Fibroblast of lung (primary cell): ENCODE results near the gene C17orf107. TPM values are rescaled to one million over a fixed set of nuclear protein-coding genes. Genes with fewer than 3 reads are reported as not detected.
A peak's percentile ranks its signal among the peaks of the same experiment; 100 is the strongest.

ENCODE experiments used
- DNase-seq, 2 donors: peaks; one replicate each; pipeline versions ENCODE4 v3.0.0 to v3.0.0-alpha.2; 2010; ENCODE audit warnings: low read depth in 2 of 2
- H2AFZ ChIP-seq: 2 replicates; pipeline ENCODE4 v1.5.1; 2012; ENCODE audit warnings: low read length, control low read depth, inconsistent platforms
- H3K27ac ChIP-seq: 2 replicates; pipeline ENCODE4 v1.5.1; 2011; ENCODE audit warnings: low read length, control low read depth; ENCODE audit not compliant: insufficient read depth
- H3K27me3 ChIP-seq: 2 replicates; pipeline ENCODE4 v1.5.1; 2011; ENCODE audit warnings: mild to moderate bottlenecking, low read length; ENCODE audit not compliant: control insufficient read depth, insufficient read depth
- H3K36me3 ChIP-seq: 2 replicates; pipeline ENCODE4 v1.5.1; 2011; ENCODE audit warnings: low read length; ENCODE audit not compliant: control insufficient read depth, insufficient read depth
- H3K4me1 ChIP-seq: 2 replicates; pipeline ENCODE4 v1.5.1; 2011; ENCODE audit warnings: low read length; ENCODE audit not compliant: control insufficient read depth, insufficient read depth; ENCODE audit errors: extremely low read depth
- H3K4me2 ChIP-seq: 2 replicates; pipeline ENCODE4 v1.5.1; 2011; ENCODE audit warnings: low read length, control low read depth; ENCODE audit not compliant: insufficient read depth; ENCODE audit errors: extremely low read depth
- H3K4me3 ChIP-seq, 4 experiments: fragments of 200-600 bp in 1 of 4; sonication (generic) in 1 of 4; replicated peaks in 1 of 4; 2 replicates each; pipeline ENCODE4 v1.5.1; 2011 to 2016; ENCODE audit warnings: low read length in 4 of 4, low read depth in 3 of 4, mild to moderate bottlenecking in 3 of 4, control low read depth in 2 of 4, inconsistent platforms in 1 of 4, mixed read lengths in 1 of 4; ENCODE audit not compliant: insufficient read depth in 1 of 4; ENCODE audit errors: control extremely low read depth in 1 of 4
- H3K79me2 ChIP-seq: 2 replicates; pipeline ENCODE4 v1.5.1; 2012; ENCODE audit warnings: mild to moderate bottlenecking, low read length, inconsistent platforms; ENCODE audit not compliant: control insufficient read depth, insufficient read depth
- H3K9ac ChIP-seq: 2 replicates; pipeline ENCODE4 v1.5.1; 2011; ENCODE audit warnings: mild to moderate bottlenecking, low read length, control low read depth; ENCODE audit not compliant: insufficient read depth
- H3K9me3 ChIP-seq: 2 replicates; pipeline ENCODE4 v1.5.1; 2012; ENCODE audit warnings: low read depth, low read length; ENCODE audit not compliant: control insufficient read depth, insufficient read depth
- H4K20me1 ChIP-seq: 2 replicates; pipeline ENCODE4 v1.5.1; 2011; ENCODE audit warnings: low read length; ENCODE audit not compliant: control insufficient read depth, insufficient read depth; ENCODE audit errors: extremely low read depth
- EZH2 ChIP-seq: IDR thresholded peaks from 2 replicates; pipeline ENCODE4 v1.5.1; 2012; ENCODE audit warnings: low read length, control low read depth, mild to moderate bottlenecking; ENCODE audit errors: missing control alignments
- polyA plus RNA-seq, 2 donors: library from polyadenylated mRNA; depleted of rRNA in 1 of 2; stranded (reverse) in 1 of 2; unstranded in 1 of 2; fragments of >200 nt; gene quantifications; 2 replicates each; pipeline ENCODE4 v1.2.1, GENCODE V29; 2011 to 2012; ENCODE audit warnings: missing spikeins in 1 of 2
- total RNA-seq: library from RNA; depleted of rRNA; stranded (reverse); fragments of >200 nt; gene quantifications from 2 replicates; pipeline ENCODE4 v1.2.1, GENCODE V29; 2014
- TF ChIP-seq, protein P1 (sequence below), 2 donors: IDR thresholded peaks in 1 of 2; conservative IDR thresholded peaks in 1 of 2; 1 replicate in 1 of 2; 2 replicates in 1 of 2; pipeline ENCODE4 v1.5.1; 2011 to 2012; ENCODE audit warnings: low read length in 2 of 2, control low read depth in 1 of 2, inconsistent platforms in 1 of 2, low read depth in 1 of 2, mild to moderate bottlenecking in 1 of 2

Gene C17orf107
- total and polyA plus RNA-seq, 2 donors (not counting 1 experiment from before 2014, with no cell fraction given) = 0.67 to 1.8 TPM

DNA sequence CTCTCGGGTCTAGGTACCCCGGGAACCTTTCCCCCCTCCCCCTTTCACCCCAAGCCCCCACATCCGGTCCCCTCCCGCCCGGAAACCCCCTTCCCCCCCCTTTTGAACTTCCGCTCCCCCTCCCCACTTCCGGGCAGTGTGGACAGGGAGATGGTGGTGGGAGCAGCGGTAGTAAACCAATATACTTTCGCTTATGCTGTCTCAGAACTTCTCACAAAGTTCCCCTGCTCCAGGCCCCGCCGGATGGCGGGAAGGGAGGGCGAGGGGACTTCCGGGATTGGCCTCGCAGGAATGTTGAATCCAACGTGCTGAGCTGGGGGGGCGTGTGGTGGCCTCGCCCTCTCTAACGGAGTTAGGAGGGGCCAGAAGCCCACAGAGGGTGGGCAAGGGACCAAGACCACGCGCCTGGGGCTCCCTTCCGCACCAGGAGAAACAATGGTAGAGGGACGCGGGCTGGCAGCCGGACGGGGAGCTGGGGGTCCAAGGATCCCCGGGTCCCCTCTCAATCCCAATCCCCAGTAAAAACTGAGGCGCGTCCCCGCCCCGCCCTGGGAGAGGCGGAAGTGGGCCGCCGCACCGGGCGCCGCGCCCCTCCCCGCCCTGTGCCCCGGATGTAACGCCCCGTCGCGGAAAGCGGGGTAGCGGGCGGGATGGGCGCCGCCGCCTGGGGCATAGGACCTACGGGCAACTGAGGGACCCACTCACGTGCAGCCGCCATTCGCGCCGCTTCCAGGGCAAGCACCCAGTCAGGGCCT, 48.3 kb downstream of the C17orf107 start:
- H3K27me3 ChIP-seq = no peaks in the 10 kb centered on the region
- H2AFZ ChIP-seq = no peak overlapping the region
- H3K4me1 ChIP-seq = peaks cover 23% of the 10 kb centered on the region
- peak overlapping the region; percentile 71 for H3K4me2 ChIP-seq
- H3K9me3 ChIP-seq = no peaks in the 10 kb centered on the region
- peaks cover 57% of the 10 kb centered on the region for H3K79me2 ChIP-seq
- peak overlapping the region; percentile 97 to 98 (median 97) for H3K4me3 ChIP-seq
- peak overlapping the region; percentile 93 for H3K27ac ChIP-seq
- peak; percentile 55 to 58 for DNase-seq
- TF ChIP-seq, protein P1, sequence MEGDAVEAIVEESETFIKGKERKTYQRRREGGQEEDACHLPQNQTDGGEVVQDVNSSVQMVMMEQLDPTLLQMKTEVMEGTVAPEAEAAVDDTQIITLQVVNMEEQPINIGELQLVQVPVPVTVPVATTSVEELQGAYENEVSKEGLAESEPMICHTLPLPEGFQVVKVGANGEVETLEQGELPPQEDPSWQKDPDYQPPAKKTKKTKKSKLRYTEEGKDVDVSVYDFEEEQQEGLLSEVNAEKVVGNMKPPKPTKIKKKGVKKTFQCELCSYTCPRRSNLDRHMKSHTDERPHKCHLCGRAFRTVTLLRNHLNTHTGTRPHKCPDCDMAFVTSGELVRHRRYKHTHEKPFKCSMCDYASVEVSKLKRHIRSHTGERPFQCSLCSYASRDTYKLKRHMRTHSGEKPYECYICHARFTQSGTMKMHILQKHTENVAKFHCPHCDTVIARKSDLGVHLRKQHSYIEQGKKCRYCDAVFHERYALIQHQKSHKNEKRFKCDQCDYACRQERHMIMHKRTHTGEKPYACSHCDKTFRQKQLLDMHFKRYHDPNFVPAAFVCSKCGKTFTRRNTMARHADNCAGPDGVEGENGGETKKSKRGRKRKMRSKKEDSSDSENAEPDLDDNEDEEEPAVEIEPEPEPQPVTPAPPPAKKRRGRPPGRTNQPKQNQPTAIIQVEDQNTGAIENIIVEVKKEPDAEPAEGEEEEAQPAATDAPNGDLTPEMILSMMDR (conservative IDR thresholded peaks at IDR 0.05 in 1 of 2, IDR thresholded peaks at IDR 0.05 in 1 of 2; ENCODE audit: low read depth in 1 of 2, low read length in 2 of 2) = no peak
- TF ChIP-seq EZH2 = no peak
- peaks cover 23% of the 10 kb centered on the region for H3K36me3 ChIP-seq
- H4K20me1 ChIP-seq = peaks cover 2% of the 10 kb centered on the region
- peak overlapping the region; percentile 87 for H3K9ac ChIP-seq

DNA sequence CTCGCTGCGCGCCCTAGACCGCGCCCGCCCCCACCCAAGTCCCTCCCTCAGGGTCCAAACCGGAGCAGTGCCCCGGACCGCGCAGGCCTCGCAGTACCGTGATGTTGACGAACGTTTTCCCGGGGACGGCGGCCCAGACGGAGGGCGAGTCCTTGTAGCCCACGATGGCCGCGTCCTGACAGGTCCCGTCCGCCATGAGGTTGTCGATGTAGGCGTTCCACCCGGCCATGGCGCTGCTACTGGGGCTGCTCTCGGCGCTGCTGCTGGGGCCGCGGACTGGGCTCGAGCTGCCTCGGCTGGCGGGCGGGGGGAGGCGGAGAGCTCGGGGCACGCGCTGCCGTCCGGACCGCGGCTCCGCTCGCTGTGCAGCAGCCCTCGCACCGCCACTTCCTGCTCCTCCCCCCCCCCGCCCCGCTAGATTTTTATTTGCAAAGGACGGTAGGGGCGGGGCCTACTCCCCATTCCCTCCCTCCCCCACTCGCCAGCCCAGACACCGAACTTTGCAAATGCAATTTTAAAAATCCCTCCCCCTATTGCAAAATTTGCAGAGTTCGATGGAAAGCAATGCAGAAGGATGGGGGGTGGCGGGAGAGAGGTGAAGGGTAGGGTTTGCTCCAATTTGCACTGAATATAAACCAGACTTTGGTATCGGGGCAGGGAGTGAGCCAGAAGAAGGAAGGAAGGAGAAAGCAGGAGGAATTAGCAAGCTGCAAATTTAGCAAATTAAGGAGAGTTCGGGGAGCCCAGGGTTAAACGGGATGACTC, 49.0 kb downstream of the C17orf107 start, which contains the start of gene PFN1:
Gene PFN1 (minus strand): TSS at position 365 of the 765 bp plus-strand sequence. CDS start 136 bp downstream, at position 229.
- Histone ChIP-seq H3K4me3 (peak within 1 kb of the TSS; percentile 97 to 98 (median 97)), H3K9ac (peak within 1 kb of the TSS; percentile 87), H3K27me3 (no peaks in the 10 kb centered on the region), H3K9me3 (no peaks in the 10 kb centered on the region), H3K79me2 (peaks cover 50% of the 10 kb centered on the region), H3K4me2 (peak within 1 kb of the TSS; percentile 99), H4K20me1 (peaks cover 2% of the 10 kb centered on the region), H3K27ac (peak within 1 kb of the TSS; percentile 93), H3K4me1 (peaks cover 22% of the 10 kb centered on the region), H2AFZ (peak within 1 kb of the TSS; percentile 67), H3K36me3 (peaks cover 16% of the 10 kb centered on the region)
- peak; percentile 89 to 96 for DNase-seq
- no peak for TF ChIP-seq EZH2
- TF ChIP-seq, protein P1 (conservative IDR thresholded peaks at IDR 0.05 in 1 of 2, IDR thresholded peaks at IDR 0.05 in 1 of 2; ENCODE audit: low read depth in 1 of 2, low read length in 2 of 2) = no peak

DNA sequence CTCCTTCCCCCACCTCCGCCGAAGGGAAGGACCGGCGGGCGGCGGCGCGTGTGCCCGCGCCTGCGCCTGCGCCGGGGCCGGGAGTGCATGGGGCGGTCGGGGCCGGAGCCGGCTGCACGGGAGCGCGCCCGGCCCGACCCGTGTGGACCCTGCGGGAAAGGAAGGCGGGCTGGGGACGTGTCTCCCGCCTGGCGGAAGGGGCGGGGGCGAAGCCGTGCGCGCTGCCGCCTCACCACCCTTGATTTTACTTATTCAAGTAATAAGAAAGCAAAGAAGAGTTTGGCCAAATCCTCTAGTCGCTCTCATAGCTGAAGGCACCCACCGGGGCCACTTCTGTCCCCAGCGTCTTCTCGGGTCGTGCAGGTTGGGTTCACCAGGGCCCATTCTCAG, 49.6 kb downstream of the C17orf107 start:
- TF ChIP-seq, protein P1 (conservative IDR thresholded peaks at IDR 0.05 in 1 of 2, IDR thresholded peaks at IDR 0.05 in 1 of 2; ENCODE audit: low read depth in 1 of 2, low read length in 2 of 2) = no peak
- TF ChIP-seq EZH2 = no peak
- Histone ChIP-seq H3K4me1 (peaks cover 26% of the 10 kb centered on the region), H4K20me1 (peaks cover 2% of the 10 kb centered on the region), H2AFZ (no peak overlapping the region), H3K27ac (peak overlapping the region; percentile 84), H3K27me3 (no peaks in the 10 kb centered on the region), H3K4me2 (peak overlapping the region; percentile 99), H3K9me3 (no peaks in the 10 kb centered on the region), H3K4me3 (peak overlapping the region; percentile 47 to 97 (median 62)), H3K79me2 (peaks cover 44% of the 10 kb centered on the region), H3K9ac (peak overlapping the region; percentile 55), H3K36me3 (peaks cover 14% of the 10 kb centered on the region)
- peak; percentile 88 to 89 for DNase-seq
